Endodermal cell (in vitro differentiated cells): ENCODE data around the gene KCNH8. TPM values are rescaled to one million over a fixed set of nuclear protein-coding genes. Genes with fewer than 3 reads are reported as not detected.

Experiments used
- DNase-seq: peaks from one replicate; pipeline ENCODE4 v3.0.0-alpha.2; 2017
- H3K27ac ChIP-seq: 2 replicates; pipeline ENCODE4 v1.5.1; 2013; ENCODE audit warnings: mild to moderate bottlenecking, low read depth, low read length, moderate library complexity
- H3K27me3 ChIP-seq: 2 replicates; pipeline ENCODE4 v1.6.1; 2013; ENCODE audit warnings: mild to moderate bottlenecking, low read length, moderate library complexity; ENCODE audit not compliant: insufficient read depth, control insufficient read depth, poor library complexity, severe bottlenecking
- H3K36me3 ChIP-seq: 2 replicates; pipeline ENCODE4 v1.7.0; 2013; ENCODE audit warnings: mild to moderate bottlenecking, low read length, moderate library complexity; ENCODE audit not compliant: control insufficient read depth, insufficient read depth
- H3K4me1 ChIP-seq: one replicate; pipeline ENCODE4 v1.7.0; 2013; ENCODE audit warnings: low read length; ENCODE audit not compliant: control insufficient read depth, insufficient read depth
- H3K4me3 ChIP-seq: 2 replicates; pipeline ENCODE4 v1.5.1; 2013; ENCODE audit warnings: mild to moderate bottlenecking, low read length, moderate library complexity
- H3K9ac ChIP-seq: 2 replicates; pipeline ENCODE4 v1.6.1; 2013; ENCODE audit warnings: mild to moderate bottlenecking, low read length, moderate library complexity; ENCODE audit not compliant: poor library complexity, severe bottlenecking; ENCODE audit errors: extremely low read depth
- H3K9me3 ChIP-seq: 2 replicates; pipeline ENCODE4 v1.6.1; 2013; ENCODE audit warnings: mild to moderate bottlenecking, low read length, moderate library complexity; ENCODE audit not compliant: control insufficient read depth
- H3K27ac Mint-ChIP-seq: 2 replicates; pipeline ENCODE4 v1.8.0; 2020; ENCODE audit warnings: mixed read lengths
- H3K27me3 Mint-ChIP-seq: 2 replicates; pipeline ENCODE4 v1.8.0; 2021; ENCODE audit warnings: mild to moderate bottlenecking, mixed read lengths; ENCODE audit not compliant: insufficient read depth
- H3K36me3 Mint-ChIP-seq: 2 replicates; pipeline ENCODE4 v1.8.0; 2020; ENCODE audit warnings: low read depth, mixed read lengths
- H3K4me1 Mint-ChIP-seq: 2 replicates; pipeline ENCODE4 v1.8.0; 2020; ENCODE audit warnings: mixed read lengths
- H3K4me3 Mint-ChIP-seq: 2 replicates; pipeline ENCODE4 v1.8.0; 2020; ENCODE audit warnings: mild to moderate bottlenecking, moderate library complexity, mixed read lengths
- H3K9me3 Mint-ChIP-seq: 2 replicates; pipeline ENCODE4 v1.8.0; 2020; ENCODE audit warnings: mild to moderate bottlenecking, mixed read lengths
- WGBS, 2 experiments: methylation state at CpG; one replicate each; pipeline versions ENCODE4 v1.1.5 to v1.1.7; 2013; ENCODE audit warnings: missing lambda C conversion rate in 2 of 2, mixed read lengths in 1 of 2; ENCODE audit not compliant: insufficient coverage in 1 of 2, insufficient read length in 1 of 2; 5-methylcytosine and 5-hydroxymethylcytosine counted together
- total RNA-seq, 2 donors: library from RNA; stranded (reverse); fragmentation: NEBNext Ultra II Directional in 1 of 2; extraction: Animal tissue kit (Norgen Biotek cat#: 25700) in 1 of 2; gene quantifications; 2 replicates in 1 of 2; 3 replicates in 1 of 2; pipeline ENCODE4 v1.2.1, GENCODE V29; 2021
- TF ChIP-seq, protein P1 (sequence below): fragments of 200-600 bp; sonication (generic); conservative IDR thresholded peaks from 2 replicates; pipeline ENCODE4 v1.5.0; 2021; ENCODE audit warnings: antibody characterized with exemption, mild to moderate bottlenecking

Gene KCNH8
- total RNA-seq, 2 donors from 2014 or later = 12.0 to 15.0 TPM

DNA sequence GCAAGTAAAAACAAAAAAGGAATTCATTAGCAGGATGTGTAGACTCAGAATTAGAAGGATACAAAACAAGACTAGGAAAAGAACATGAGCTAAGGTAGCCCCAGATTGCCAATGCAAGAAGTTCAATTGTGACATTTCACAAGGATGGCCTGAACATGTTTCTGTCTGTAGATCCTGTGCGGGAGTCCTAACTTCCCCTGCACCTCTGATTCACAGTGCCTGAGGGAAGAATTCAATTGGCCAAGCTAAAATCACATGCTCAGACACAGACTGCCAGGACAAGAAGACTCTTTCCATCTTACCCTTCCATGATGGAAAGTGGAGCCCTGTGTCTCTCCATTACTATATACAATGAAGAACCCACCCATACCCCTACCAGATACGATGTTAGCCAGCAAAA, 251.5 kb downstream of the KCNH8 start:
- Mint-ChIP-seq H3K27me3 (no peaks in the 10 kb centered on the region), H3K27ac (peak overlapping the region; percentile 17), H3K4me3 (no peak overlapping the region), H3K4me1 (no peaks in the 10 kb centered on the region), H3K36me3 (peaks cover 4% of the 10 kb centered on the region), H3K9me3 (no peaks in the 10 kb centered on the region)
- TF ChIP-seq, protein P1, sequence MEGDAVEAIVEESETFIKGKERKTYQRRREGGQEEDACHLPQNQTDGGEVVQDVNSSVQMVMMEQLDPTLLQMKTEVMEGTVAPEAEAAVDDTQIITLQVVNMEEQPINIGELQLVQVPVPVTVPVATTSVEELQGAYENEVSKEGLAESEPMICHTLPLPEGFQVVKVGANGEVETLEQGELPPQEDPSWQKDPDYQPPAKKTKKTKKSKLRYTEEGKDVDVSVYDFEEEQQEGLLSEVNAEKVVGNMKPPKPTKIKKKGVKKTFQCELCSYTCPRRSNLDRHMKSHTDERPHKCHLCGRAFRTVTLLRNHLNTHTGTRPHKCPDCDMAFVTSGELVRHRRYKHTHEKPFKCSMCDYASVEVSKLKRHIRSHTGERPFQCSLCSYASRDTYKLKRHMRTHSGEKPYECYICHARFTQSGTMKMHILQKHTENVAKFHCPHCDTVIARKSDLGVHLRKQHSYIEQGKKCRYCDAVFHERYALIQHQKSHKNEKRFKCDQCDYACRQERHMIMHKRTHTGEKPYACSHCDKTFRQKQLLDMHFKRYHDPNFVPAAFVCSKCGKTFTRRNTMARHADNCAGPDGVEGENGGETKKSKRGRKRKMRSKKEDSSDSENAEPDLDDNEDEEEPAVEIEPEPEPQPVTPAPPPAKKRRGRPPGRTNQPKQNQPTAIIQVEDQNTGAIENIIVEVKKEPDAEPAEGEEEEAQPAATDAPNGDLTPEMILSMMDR = no peak
- H3K4me3 ChIP-seq = no peak overlapping the region
- peaks cover 32% of the 10 kb centered on the region for H3K36me3 ChIP-seq
- H3K9ac ChIP-seq = no peak overlapping the region
- DNase-seq = no peak
- 98 to 100% methylated on average over 1 to 2 of the region's 2 CpGs for WGBS, 2 experiments
- H3K4me1 ChIP-seq = no peaks in the 10 kb centered on the region
- no peak overlapping the region for H3K27ac ChIP-seq
- H3K27me3 ChIP-seq = no peaks in the 10 kb centered on the region
- H3K9me3 ChIP-seq = no peaks in the 10 kb centered on the region

DNA sequence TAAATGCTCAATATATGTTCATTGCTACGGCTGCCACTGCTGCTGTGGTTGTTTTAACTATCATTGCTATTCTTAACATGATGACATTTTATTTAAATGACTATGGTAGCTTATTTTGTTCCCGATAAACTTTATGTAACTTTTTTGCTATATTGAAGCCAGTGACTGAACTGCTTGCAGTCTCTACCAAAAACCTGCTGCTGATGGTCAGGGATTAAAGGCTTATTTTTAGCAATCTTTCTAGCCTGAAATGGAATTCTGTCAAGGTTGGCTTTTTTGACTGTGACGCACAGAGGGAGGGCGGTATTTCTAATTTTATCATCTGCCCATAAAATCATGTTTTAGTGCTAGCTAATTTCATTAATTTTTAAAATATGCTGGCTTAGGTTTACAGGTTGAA, 271.8 kb downstream of the KCNH8 start:
- TF ChIP-seq, protein P1 = no peak
- no peak for DNase-seq
- Mint-ChIP-seq H3K27me3 (no peaks in the 10 kb centered on the region), H3K4me3 (no peak overlapping the region), H3K9me3 (no peaks in the 10 kb centered on the region), H3K27ac (no peak overlapping the region), H3K36me3 (peaks cover 2% of the 10 kb centered on the region), H3K4me1 (no peaks in the 10 kb centered on the region)
- Histone ChIP-seq H3K27me3 (no peaks in the 10 kb centered on the region), H3K9me3 (no peaks in the 10 kb centered on the region), H3K27ac (no peak overlapping the region), H3K9ac (no peak overlapping the region), H3K4me1 (no peaks in the 10 kb centered on the region), H3K4me3 (no peak overlapping the region), H3K36me3 (no peaks in the 10 kb centered on the region)
- 96 to 100% methylated on average over 1 to 4 of the region's 4 CpGs for WGBS, 2 experiments

DNA sequence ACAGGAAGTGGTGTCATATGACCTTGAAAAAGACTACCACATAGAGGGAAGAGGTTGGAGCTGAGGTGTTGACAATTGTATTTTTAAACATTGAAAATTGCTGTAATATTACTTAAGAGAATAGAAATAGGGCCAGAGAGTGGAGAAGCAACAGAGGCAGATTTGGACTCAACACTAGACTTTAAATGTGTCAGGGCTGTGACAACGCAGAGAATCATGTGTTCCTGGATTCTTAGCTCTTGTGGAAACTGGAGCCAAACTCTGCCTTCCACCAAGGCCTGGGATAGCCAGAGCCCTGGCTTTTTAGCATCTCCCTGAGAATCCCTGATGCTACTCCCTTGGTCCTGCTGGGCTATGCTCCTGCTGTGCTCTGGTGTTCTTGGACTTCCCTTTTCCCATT, 277.5 kb downstream of the KCNH8 start:
- no peaks in the 10 kb centered on the region for H3K9me3 Mint-ChIP-seq
- H3K36me3 ChIP-seq = peaks cover 4% of the 10 kb centered on the region

More for the DNA sequence above, 277.5 kb downstream of the KCNH8 start:
- Histone ChIP-seq H3K4me1 (no peaks in the 10 kb centered on the region), H3K9me3 (peaks cover 6% of the 10 kb centered on the region), H3K4me3 (no peak overlapping the region), H3K9ac (no peak overlapping the region), H3K27ac (no peak overlapping the region), H3K27me3 (no peaks in the 10 kb centered on the region)
- H3K27ac Mint-ChIP-seq = no peak overlapping the region
- 94 to 100% methylated on average over 1 of the region's 1 CpG for WGBS, 2 experiments
- no peak overlapping the region for H3K4me3 Mint-ChIP-seq
- peaks cover under 1% of the 10 kb centered on the region for H3K4me1 Mint-ChIP-seq
- H3K27me3 Mint-ChIP-seq = no peaks in the 10 kb centered on the region
- DNase-seq = no peak
- H3K36me3 Mint-ChIP-seq = peaks cover 11% of the 10 kb centered on the region
- TF ChIP-seq, protein P1 = no peak
